ENCODE results near the gene KDM1A.

DNA sequence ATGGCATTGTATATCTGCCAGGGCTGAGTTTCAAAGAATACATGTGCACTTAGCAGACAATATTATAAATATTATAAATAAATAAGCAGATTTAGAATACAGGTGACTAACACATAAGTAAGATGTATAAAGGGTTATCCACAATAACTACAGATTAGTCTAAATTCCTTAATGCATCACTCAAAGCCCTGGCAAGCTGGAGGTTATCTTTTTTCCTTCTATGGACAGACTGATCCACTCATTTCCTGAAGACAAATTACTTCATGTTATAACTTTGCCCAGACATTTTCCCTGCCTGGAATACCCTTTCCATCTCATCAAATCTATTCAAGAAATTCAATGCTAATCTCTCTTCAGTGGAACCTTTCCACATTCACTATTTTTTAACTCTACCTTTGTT, 110.6 kb downstream of the KDM1A start:
- TF ChIP-seq, protein P1, sequence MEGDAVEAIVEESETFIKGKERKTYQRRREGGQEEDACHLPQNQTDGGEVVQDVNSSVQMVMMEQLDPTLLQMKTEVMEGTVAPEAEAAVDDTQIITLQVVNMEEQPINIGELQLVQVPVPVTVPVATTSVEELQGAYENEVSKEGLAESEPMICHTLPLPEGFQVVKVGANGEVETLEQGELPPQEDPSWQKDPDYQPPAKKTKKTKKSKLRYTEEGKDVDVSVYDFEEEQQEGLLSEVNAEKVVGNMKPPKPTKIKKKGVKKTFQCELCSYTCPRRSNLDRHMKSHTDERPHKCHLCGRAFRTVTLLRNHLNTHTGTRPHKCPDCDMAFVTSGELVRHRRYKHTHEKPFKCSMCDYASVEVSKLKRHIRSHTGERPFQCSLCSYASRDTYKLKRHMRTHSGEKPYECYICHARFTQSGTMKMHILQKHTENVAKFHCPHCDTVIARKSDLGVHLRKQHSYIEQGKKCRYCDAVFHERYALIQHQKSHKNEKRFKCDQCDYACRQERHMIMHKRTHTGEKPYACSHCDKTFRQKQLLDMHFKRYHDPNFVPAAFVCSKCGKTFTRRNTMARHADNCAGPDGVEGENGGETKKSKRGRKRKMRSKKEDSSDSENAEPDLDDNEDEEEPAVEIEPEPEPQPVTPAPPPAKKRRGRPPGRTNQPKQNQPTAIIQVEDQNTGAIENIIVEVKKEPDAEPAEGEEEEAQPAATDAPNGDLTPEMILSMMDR (tag by site-specific recombination; IDR thresholded peaks at IDR 0.05) = no peak
- TF ChIP-seq ZNF140 (tag by site-specific recombination; IDR thresholded peaks at IDR 0.05) (no peak), ZFP41 (tag by site-specific recombination; IDR thresholded peaks at IDR 0.05; ENCODE audit: borderline replicate concordance) (no peak), ZNF629 (tag by site-specific recombination; IDR thresholded peaks at IDR 0.05) (no peak), ZNF280C (tag by site-specific recombination; IDR thresholded peaks at IDR 0.05) (no peak), ZNF610 (tag by site-specific recombination; IDR thresholded peaks at IDR 0.05; ENCODE audit: borderline replicate concordance) (no peak), ZNF433 (tag by site-specific recombination; IDR thresholded peaks at IDR 0.05; ENCODE audit: low read depth) (no peak), ZNF830 (tag by site-specific recombination; IDR thresholded peaks at IDR 0.05; ENCODE audit: low read depth) (no peak), RBAK (tag by site-specific recombination; IDR thresholded peaks at IDR 0.05) (no peak)

All from HEK293 (cell line).